Body of pancreas (tissue), 4 donors: ENCODE data around the gene CTNS.

Experiments
- POLR2A ChIP-seq, 3 donors: fragments of 450-650 bp; IDR thresholded peaks; one replicate each; pipeline ENCODE4 v1.6.1; 2016; ENCODE audit warnings: antibody characterized with exemption in 3 of 3, mild to moderate bottlenecking in 2 of 3
- TF ChIP-seq, protein P1 (sequence below), 7 experiments: fragments of 450-650 bp in 4 of 7; fragments of 200-600 bp in 3 of 7; sonication (generic) in 3 of 7; IDR thresholded peaks; one replicate each; pipeline ENCODE4 v1.5.1; 2016 to 2019; ENCODE audit warnings: antibody characterized with exemption in 7 of 7

DNA sequence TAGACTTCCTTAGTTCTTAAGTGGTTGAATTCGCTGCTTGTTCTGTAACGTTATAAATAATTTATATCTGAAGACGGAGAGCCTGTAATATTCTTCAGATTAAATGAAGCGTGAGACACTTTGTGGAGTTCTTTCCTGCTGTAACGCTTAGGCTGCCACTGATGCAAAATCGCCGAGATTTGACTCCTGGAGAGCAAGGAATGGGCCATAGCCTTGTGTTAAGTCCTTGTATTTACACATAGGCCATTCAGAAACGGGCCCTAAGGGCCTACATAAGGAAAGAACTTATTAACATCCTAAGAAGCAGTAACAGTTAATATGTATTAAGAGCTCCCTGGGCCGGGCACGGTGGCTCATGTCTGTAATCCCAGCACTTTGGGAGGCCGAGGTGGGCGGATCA is 33.0 kb downstream of the CTNS start:
- TF ChIP-seq, protein P1, sequence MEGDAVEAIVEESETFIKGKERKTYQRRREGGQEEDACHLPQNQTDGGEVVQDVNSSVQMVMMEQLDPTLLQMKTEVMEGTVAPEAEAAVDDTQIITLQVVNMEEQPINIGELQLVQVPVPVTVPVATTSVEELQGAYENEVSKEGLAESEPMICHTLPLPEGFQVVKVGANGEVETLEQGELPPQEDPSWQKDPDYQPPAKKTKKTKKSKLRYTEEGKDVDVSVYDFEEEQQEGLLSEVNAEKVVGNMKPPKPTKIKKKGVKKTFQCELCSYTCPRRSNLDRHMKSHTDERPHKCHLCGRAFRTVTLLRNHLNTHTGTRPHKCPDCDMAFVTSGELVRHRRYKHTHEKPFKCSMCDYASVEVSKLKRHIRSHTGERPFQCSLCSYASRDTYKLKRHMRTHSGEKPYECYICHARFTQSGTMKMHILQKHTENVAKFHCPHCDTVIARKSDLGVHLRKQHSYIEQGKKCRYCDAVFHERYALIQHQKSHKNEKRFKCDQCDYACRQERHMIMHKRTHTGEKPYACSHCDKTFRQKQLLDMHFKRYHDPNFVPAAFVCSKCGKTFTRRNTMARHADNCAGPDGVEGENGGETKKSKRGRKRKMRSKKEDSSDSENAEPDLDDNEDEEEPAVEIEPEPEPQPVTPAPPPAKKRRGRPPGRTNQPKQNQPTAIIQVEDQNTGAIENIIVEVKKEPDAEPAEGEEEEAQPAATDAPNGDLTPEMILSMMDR (IDR thresholded peaks at IDR 0.05), result no peak
- no peak for TF ChIP-seq POLR2A (IDR thresholded peaks at IDR 0.05)
